ENCODE results near the gene PML.
A peak's percentile ranks its signal among the peaks of the same experiment; 100 is the strongest.

Gene PML

GRCh38 chr15:74035121-74036017, 40.9 kb downstream of the PML start (continued):
- TF ChIP-seq PRDM2 (tag by site-specific recombination; IDR thresholded peaks at IDR 0.05; ENCODE audit: borderline replicate concordance), result no peak
- no peak for TF ChIP-seq ZNF214 (tag by site-specific recombination; IDR thresholded peaks at IDR 0.05; ENCODE audit: borderline replicate concordance)
- TF ChIP-seq, protein P1, sequence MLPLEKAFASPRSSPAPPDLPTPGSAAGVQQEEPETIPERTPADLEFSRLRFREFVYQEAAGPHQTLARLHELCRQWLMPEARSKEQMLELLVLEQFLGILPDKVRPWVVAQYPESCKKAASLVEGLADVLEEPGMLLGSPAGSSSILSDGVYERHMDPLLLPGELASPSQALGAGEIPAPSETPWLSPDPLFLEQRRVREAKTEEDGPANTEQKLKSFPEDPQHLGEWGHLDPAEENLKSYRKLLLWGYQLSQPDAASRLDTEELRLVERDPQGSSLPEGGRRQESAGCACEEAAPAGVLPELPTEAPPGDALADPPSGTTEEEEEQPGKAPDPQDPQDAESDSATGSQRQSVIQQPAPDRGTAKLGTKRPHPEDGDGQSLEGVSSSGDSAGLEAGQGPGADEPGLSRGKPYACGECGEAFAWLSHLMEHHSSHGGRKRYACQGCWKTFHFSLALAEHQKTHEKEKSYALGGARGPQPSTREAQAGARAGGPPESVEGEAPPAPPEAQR (tag by site-specific recombination; IDR thresholded peaks at IDR 0.05), result no peak
- TF ChIP-seq ZFP69B (tag by site-specific recombination; IDR thresholded peaks at IDR 0.05), result no peak
- no peak for TF ChIP-seq WT1 (tag by site-specific recombination; IDR thresholded peaks at IDR 0.05)
- no peak for TF ChIP-seq ZBTB20 (tag by site-specific recombination; IDR thresholded peaks at IDR 0.05)
- TF ChIP-seq GLIS1 (tag by site-specific recombination; IDR thresholded peaks at IDR 0.05), result no peak
- no peak for TF ChIP-seq ZNF280D (tag by site-specific recombination; IDR thresholded peaks at IDR 0.05)
- TF ChIP-seq ZNF629 (tag by site-specific recombination; IDR thresholded peaks at IDR 0.05), result no peak
- TF ChIP-seq ZIC2 (tag by site-specific recombination; IDR thresholded peaks at IDR 0.05), result 0 out of 2 replicates have a peak, but pooled peaks have one; percentile 16

DNA sequence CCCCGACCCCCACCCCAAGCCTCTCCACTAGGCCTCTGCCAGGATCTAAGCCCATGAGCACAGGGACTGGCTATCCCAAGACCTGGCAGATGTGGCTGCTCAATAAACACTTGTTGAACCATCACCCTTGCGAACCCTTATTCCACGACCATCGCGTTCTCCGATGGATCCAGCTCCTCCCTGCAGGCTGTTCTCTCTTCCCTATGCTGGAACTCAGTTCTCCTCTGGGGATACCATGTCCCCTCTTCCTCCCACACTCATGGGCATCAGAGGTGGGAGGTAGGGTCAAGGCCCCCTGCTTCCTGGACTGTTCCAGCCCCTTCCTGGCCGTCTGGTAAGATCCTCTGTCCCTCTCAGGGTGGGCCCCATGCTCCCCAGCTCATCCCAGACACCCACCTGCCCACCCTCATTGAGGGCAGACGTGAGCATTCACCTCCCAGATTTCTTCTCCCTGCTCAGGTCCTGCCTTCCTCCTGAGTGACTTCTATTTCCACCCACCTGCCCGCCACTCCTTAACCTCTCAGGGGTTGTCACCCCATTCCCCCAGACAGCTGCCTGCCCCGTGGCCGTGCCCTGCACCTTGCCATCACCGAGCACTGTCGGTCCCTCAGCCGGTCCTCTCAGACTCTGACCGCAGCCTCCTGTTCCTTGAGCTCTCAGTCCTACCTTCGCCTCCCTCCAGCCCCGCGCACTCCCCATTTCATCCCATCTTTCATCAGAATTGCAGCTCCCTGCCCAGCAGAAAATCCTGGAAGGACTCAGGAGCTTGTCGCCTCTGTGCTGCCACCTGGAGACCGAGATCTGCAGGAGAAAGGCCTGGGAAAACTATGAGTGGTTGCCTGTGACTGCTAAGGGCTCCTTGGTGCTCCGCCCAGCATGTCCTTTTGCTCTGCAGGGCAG, 42.0 kb downstream of the PML start:
- CTCF ChIA-PET, result interaction anchor here (0.6 to 11.5 kb wide), 36 partner anchors 9 to 1972 kb away, joined by 3 to 248 read pairs (median 3); partner anchors contain the start of gene PML
- no peak overlapping the region for H3K4me3 ChIP-seq (ENCODE audit: low read depth, low read length)
- no peaks in the 10 kb centered on the region; the same call in 1 of the 2 replicates for H3K4me1 ChIP-seq (ENCODE audit: control insufficient read depth, insufficient read depth, low read length)
- no peak overlapping the region for H3K27ac ChIP-seq (ENCODE audit: extremely low read depth, low read depth, low read length)
- TF ChIP-seq ZNF175 (tag by site-specific recombination; IDR thresholded peaks at IDR 0.05) (no peak), ZIC2 (tag by site-specific recombination; IDR thresholded peaks at IDR 0.05) (peak; percentile 29; the same call in 1 of the 2 replicates), SCRT2 (tag by site-specific recombination; IDR thresholded peaks at IDR 0.05) (peak; percentile 77), IKZF3 (tag by site-specific recombination; IDR thresholded peaks at IDR 0.05) (peak; percentile 28; the same call in 1 of the 2 replicates), ZNF112 (tag by site-specific recombination; IDR thresholded peaks at IDR 0.05) (no peak), SP3 (tag by site-specific recombination; IDR thresholded peaks at IDR 0.05) (no peak)
- H3K36me3 ChIP-seq (ENCODE audit: control insufficient read depth in 2 of 2, insufficient read depth in 1 of 2, low read length in 2 of 2), result peaks cover 0 to 30% of the 10 kb centered on the region in 2 experiments; a peak in 1 of 3 replicates
- POLR2A ChIA-PET, result interaction anchor here (0.8 to 1.3 kb wide), 2 partner anchors 42 to 64 kb away, joined by 3 to 8 read pairs; partner anchors contain the start of gene PML
- no peaks in the 10 kb centered on the region for H3K9me3 ChIP-seq (ENCODE audit: control insufficient read depth, insufficient read depth, low read depth, low read length)
